HG03108 (cell line): ENCODE measurements around the gene CGN.

Experiments
- ATAC-seq: cut with Tn5 transposase; IDR thresholded peaks from one replicate; pipeline ENCODE4 v1.9.1; 2021; ENCODE audit warnings: moderate library complexity; ENCODE audit not compliant: unreplicated experiment

CGN gene, protein sequence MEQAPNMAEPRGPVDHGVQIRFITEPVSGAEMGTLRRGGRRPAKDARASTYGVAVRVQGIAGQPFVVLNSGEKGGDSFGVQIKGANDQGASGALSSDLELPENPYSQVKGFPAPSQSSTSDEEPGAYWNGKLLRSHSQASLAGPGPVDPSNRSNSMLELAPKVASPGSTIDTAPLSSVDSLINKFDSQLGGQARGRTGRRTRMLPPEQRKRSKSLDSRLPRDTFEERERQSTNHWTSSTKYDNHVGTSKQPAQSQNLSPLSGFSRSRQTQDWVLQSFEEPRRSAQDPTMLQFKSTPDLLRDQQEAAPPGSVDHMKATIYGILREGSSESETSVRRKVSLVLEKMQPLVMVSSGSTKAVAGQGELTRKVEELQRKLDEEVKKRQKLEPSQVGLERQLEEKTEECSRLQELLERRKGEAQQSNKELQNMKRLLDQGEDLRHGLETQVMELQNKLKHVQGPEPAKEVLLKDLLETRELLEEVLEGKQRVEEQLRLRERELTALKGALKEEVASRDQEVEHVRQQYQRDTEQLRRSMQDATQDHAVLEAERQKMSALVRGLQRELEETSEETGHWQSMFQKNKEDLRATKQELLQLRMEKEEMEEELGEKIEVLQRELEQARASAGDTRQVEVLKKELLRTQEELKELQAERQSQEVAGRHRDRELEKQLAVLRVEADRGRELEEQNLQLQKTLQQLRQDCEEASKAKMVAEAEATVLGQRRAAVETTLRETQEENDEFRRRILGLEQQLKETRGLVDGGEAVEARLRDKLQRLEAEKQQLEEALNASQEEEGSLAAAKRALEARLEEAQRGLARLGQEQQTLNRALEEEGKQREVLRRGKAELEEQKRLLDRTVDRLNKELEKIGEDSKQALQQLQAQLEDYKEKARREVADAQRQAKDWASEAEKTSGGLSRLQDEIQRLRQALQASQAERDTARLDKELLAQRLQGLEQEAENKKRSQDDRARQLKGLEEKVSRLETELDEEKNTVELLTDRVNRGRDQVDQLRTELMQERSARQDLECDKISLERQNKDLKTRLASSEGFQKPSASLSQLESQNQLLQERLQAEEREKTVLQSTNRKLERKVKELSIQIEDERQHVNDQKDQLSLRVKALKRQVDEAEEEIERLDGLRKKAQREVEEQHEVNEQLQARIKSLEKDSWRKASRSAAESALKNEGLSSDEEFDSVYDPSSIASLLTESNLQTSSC

DNA sequence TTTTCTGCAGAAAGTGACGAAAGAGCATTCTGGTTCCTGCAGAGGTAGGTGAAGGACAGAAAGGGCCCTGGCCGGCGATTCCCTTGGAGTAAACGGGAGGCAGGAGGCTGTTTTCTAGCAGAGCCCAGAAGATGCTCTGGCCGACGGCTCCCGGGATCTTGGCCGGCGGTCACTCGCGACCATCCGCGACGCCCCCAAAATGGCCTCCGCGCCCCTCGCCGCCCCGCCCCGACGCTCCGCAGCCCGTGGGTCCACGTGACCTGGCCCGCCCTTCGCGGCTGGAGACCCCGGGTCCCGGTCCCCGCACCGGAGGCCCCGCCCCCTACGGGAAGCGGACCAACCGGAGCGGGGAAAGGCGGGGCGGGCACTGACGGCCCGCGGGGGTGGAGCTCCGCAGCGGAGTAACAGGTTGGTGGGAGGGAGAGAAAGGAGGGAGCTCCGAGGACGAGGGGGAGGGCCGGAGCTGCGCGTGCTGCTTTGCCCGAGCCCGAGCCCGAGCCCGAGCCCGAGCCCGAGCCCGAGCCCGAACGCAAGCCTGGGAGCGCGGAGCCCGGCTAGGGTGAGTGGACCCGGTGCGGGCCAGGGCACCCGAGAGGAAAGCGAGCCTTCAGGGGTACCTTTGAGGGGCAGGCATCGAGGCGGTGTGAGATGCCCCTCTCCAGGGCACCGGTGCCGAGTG is at the start of gene CGN:
Gene CGN, plus strand, starts transcription at position 431 of the 679 bp plus-strand sequence. CDS start 7,133 bp downstream, outside the sequence.
- peak; percentile 73 for ATAC-seq

DNA sequence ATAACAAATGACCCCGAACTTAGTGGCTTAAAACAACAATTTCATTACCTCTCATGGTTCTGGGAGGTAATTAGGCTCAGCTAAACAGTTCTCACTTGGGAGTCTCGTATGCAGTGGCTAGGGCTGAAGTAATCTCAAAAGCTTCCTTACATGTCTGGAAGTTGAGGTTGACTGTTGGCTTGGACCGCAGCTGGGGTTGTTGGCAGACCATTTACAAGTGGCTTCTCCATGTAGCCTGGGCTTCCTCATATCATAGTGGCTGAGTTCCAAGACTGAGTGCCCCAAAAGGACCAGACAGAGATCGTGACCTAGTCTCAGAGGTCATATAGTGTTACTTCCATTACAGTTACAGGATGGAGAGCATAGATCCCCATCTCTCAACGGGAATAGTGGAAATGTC is 49.5 kb upstream of the CGN start:
- no peak for ATAC-seq

DNA sequence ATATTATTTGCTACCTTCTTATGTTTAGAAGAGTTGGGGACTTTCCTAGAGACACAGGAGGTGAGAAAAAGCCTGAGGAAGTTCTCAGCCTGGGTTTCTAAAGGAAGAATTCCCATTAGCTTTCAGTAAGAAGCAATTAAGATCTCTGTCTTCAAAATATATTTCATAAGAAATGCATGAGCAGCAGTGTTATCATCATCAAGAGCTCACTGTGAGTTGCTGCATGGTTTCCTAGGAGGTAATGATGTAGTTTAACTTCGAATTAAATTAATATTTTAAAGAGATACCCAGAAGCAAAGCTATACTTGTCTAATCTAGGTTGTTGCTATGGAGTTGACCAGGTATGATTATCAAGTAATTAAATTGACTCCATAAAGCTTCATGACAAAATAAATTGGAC is 46.2 kb upstream of the CGN start:
- ATAC-seq = no peak

DNA sequence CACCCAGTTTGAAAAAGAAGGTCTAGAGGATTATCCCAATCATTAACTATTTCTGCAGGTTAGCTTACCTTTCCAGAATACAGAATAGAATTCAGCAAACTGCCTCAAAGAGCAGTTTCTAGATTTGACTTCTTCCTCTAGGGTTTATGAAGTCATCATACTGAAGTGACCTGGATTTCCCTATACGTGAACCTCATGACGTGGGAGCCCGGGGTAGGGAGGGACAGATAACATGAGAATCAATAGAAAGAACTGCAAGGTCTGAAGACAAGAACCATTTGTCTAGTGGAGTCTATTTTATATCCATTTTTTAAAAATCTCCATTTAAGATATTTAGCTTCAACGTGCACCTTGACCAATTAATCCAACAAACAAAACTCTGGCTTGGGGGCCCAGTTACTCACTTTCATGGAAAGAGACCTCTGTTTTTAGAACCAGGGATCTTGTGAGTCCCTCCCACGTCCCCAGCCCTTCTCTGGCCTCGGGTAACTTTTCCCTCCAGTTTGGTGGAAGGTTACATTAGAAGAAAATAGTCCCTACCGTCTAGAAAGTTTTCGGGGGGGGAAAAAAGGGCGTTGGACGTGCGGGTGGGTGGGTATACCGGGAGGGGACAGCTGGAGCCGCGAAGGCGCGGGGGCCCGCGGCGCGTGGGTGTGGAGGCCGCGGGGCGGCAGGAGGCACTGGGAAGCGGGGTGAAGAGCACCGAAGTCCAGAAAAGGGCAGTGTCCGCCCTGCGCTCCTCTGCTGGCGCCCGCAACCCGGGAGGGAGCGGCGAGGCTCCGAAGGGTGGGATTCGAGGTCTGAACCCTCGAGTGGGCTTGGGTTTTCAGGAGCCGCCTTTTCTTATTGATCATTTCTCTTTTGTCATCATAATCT is 38.1 kb upstream of the CGN start:
- ATAC-seq = no peak

DNA sequence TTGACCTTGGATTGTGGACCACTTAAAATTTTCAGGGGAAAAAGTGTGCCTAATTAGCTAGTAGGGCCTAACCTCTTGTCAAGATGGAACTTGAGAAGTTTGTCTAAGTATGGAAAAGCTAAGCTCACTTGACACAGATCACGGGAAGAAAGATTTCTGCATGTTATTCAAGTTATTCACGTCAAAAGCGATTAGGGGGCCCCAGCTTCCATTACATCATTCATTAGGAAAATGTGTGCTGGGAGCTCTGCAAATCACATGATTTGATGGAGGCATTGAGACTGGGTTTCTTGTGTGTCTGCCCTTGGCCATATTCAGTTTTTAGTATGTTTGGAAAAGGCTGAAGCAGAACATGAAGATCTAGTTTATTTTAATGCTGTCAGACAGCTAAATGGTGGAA is 36.4 kb upstream of the CGN start:
- no peak for ATAC-seq

DNA sequence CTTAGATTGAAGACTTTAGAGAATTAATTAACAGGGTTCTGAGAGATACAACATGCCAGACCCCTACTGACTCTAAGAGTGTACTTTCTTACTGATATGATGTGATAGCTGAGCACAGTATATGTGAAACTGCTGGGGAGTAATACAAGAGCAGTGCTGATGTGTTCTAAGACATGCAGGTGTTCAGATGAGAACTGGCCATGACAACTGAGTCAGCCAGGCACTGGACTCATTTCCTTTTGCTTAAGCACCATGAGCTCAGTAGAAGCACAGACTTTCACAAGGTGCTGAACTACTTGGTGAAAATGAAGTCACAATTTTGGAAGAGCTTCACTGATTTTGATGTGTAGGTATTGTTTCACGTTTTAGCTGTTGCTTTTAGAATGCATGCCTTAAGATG is 36.0 kb upstream of the CGN start:
- ATAC-seq = peak; percentile 87

DNA sequence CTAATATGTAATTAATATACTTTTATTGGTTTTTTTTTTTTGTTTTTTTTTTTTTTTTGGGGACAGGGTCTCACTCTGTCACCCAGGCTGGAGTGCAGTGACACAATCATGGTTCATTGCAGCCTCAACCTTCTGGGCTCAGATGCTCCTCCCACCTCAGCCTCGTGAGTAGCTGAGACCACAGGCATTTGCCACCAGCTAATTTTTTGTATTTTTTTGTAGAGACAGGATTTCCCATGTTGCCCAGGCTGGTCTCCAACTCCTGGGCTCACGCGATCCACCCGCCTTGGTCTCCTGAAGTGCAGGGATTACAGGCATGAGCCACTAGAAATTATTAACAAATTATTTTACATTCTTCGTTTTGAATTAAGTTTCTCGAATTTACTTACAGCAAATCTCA is 35.1 kb upstream of the CGN start:
- no peak for ATAC-seq

DNA sequence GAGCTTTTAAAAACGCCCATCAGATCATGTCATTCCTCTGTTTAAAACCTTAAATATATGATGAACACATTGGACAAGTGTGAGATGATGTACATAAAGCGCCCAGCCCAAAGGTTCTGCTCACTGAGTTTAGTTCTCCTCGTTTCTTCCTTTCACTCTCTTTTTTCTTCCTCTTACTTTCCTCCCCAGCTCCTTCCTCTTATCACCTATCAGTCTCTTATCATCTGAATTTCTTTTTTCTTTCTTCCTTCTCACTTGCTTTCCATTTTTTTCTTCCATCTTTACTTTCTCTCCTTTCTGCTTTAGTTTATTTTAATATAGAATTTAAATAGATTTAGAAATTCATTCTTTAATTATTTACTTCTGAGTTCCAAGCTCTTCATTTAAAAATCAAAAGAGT is 34.1 kb upstream of the CGN start:
- ATAC-seq = no peak

DNA sequence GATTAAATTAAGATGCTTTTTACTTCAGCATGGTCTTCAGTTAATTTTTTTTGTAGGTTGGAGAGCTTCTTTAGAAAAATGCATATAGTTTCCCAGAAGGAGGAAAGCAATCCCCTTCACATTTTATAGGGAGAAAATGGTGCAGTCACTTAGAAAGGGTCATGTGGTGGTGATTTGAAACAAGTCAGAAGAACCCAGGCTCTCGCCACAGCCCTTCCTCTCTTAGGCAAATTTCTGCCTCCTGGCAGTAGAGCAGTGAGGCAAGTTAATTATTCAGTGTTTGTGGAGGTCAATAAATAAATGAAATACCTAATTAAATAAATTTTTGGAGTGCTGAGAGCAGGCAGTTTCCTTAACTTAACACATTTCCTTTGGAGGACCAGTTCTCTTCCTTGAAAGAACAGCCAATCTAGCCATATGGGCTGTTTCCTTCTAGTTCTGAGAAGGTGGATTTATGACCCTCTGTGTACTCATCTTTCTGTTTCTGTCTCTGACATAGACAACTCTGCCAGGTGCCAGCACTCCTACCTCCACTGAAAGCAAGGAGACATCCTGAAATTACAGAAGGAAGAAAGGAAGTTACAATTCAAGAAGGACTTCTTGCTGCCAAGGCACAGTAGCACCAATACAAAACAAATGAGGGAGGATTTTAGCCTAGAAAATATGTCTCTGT is 32.9 kb upstream of the CGN start:
- no peak for ATAC-seq

DNA sequence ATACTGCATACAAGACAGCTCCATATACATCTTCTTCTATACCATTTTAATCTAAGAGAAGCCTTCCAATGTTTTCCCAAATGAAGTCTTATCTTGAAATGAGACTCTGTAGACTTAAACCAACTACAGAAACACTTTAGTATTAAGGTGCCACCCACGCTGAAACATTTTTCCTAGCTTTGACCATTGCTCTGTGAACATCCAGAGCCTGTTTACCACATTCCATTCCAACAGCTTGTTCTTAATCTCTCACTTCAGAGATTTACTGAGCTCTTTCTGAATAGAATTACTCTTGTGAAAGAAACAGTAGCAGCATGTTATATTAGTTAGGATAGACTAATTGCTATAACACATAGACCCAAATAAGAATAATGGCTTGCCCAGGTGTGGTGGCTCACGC is 32.3 kb upstream of the CGN start:
- no peak for ATAC-seq

DNA sequence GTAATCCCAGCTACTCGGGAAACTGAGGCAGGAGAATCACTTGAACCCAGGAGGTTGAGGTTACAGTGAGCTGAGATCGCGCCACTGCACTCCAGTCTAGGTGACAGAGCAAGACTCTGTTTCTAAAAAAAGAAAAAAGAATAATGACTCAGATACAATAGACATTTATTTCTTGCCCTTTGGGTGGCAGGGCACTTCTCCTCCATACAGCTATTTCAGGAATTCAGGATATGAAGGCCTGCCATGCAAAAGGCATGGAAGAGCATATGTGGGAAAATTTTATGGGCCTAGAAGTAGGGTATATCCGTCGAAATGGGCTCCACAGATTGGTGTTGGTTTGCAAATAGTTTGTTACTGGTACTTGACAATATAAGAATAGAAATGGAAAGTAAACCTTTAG is 31.7 kb upstream of the CGN start:
- ATAC-seq = no peak

DNA sequence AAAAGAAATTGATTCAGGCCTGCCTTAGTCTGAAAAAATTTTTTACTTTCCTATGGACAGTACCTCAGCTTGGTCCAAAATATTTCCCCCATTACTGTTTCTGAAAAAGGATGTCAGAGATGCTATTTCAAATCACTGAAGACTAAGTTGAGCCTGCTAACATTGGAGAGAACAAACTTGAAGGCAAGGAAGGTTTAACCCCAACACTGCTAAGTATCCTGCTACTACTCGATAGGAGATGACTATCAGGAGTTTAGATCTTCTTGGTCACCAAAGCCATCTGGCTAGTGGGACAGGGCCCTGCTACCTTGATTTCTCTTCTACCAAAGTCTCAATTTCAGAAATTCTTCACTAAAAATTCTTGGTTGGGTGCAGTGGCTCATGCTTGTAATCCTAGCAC is 29.2 kb upstream of the CGN start:
- ATAC-seq = no peak

DNA sequence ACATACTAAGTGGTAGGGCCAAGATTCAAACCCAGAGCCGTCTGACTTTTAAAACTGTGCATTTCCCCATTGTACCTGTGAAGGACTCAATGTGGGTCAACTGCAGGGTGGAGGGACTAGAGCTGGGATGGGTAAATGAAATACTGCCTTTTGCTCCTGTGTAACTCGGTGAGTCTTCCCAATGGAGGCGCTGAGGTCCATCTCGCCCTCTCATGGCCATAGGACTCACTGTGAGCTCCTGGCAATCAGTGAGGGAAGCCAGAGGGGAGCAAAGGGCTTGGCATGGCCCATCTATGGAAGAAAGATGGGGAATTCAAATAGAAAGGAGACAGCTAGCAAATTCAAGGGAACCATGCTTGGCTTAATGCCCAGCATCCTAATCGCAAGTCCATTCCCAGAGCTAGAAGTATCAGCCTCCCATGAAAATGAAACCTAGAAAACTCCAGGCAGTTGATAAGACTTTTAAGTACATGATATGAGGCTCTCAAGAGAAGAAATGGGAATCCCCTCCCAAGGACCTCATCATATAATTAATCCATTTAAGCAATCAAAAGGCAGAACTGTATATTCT is 25.4 kb upstream of the CGN start:
- no peak for ATAC-seq

DNA sequence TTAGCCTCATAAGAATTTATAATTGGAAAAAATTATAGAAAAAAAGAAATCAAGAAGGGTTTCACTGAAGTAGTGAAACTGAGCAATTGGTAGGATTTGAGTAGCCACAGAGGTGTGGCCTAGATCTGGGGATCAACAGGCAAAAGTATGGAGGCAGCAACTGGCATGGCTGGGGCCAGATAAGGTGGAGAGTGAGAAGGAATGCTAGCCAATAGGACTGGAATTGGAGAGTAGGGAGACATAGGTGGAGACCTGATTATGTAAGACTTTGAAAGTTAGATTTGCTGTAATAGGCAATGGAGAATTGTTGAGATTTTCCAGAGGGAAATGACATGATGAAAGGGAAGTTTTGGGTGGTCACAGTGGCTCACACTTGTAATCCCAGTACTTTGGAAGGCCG is 24.6 kb upstream of the CGN start:
- ATAC-seq = no peak

DNA sequence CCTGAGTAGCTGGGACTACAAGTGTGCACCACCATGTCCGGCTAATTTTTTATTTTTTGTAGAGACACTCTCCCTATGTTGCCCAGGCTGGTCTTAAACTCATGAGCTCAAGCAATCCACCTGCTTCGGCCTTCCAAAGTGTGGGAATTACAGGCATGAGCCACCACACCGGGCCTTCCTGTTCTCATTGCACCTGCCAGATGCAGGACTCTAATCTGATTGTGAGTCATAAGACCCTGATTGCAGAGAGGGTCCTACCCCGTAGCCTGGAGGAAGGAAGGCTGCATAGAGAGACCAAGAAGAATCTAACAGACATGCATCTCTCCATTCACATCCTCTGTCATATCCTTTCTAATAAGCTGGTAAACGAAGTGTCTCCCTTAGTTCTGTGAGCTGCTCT is 19.5 kb upstream of the CGN start:
- no peak for ATAC-seq

DNA sequence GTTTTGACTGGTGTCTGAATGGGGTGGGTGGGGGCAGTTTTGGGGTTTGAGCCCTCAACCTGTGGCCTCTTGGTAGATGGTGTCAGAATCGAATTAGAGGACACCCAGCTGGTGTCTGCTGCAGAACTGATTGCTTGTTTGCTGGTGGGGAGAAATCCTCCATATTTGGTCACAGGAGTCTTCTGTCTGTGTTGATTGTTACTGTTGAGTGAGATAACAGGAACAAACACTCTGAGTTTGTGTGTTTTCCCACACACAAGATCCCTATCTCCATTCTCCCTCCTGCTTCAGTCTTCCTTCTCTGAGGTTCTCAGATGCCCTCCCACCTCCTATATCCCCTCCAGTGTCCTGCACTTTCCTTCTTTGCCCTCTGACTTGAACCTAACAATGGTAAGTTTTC is 19.1 kb upstream of the CGN start:
- no peak for ATAC-seq

DNA sequence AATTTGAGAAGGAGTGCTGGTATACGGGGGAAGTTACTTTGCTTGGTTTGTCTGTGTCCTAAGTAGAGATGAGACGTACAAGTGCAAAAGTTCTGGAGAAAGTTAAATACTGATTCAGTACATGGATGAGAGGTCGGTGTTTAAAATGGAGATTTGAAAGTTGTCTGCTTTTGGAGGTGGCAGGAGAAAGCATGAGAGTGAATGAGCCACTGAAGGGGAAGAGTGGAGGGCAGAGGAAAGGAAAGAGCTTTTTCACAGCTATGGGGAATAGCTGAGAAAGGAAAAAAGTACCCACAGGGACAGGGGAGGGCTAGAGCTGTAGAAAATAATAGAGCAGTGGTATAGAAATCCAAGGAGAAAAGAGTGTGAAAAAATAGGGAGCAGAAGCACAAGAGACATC is 18.1 kb upstream of the CGN start:
- no peak for ATAC-seq

DNA sequence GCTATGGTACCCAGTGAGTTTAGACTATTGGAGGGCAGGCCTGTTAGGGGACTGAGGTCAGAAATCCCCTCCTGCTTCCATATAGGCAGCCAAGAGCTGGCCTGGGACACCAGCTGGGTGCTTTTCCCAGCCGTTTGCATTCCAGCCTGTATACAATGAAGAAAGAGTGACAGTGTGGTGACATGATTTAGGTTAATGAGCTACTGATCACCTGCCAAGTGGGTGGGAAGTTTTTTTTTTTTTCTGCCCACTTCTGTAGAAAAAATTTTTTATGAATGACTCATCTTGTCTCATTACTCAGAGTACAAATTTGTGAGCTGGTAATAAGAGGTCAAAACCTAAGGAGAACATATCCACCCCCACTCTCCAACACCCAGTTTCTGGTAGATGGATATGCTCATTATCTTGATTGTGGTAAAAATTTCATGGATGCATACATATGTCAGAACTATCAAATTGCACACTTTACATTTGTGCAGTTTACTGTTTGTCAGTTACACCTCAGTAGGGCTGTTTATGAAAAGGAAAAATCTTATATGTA is 16.4 kb upstream of the CGN start:
- ATAC-seq = no peak

DNA sequence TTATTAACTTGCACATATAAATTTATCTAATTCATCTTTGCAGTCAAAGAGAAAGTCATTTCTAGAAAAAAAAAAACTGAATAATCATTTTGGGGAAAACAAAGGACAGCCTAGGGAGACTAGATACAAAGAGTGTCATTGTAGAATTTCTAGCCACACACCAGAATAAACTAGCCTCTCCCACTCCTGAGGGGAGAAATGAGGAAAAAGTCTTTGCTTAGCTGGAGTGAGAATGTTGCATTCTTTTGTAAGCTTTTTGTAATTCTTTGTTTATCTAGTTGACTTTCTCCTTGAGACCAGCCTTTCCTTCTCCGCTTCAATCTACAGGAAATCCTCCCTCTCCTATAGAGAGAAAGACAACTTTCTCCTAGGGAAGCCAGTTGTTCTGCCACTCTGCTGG is 15.9 kb upstream of the CGN start:
- ATAC-seq = no peak
